ENCODE data around the gene PLXNB1. TPM values are rescaled to one million over a fixed set of nuclear protein-coding genes. Genes with fewer than 3 reads are reported as not detected.

Gene PLXNB1
- total RNA-seq, 1 experiment from 2014 or later, result 149 TPM

DNA sequence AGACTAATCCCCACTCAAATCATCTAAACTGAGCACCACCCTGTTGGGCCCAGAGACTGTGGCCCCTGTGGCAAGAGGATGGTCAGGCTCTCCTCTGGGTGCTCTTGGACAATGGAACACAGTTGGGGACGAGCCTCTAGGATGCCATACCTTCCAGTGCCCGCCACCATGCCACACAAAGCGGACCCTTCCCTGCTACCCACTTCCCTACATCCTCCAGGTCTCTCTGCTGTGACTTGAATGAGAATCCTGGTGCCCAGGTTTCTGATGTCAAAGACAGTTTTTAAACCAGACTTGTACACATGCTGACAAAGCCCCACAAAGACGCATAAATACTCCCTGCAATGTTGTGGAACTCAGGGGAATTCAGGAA, 5.3 kb upstream of the PLXNB1 start:
- TF ChIP-seq CTCF (IDR thresholded peaks at IDR 0.05; ENCODE audit: insufficient read depth in 1 of 2, low read depth in 1 of 2, low read length in 1 of 2, severe bottlenecking in 1 of 2, unreplicated experiment in 1 of 2), result no peak
- H3K27ac Mint-ChIP-seq (ENCODE audit: unreplicated experiment), result no peak overlapping the region
- no peaks in the 10 kb centered on the region for H3K27me3 Mint-ChIP-seq (ENCODE audit: insufficient read depth, unreplicated experiment)
- H3K9me3 Mint-ChIP-seq (ENCODE audit: unreplicated experiment), result no peaks in the 10 kb centered on the region
- peaks cover 4% of the 10 kb centered on the region; the same call in 1 of the 2 replicates for H3K36me3 ChIP-seq (ENCODE audit: control insufficient read depth, insufficient read depth, low read length)
- no peaks in the 10 kb centered on the region for H3K27me3 ChIP-seq (replicated peaks; ENCODE audit: control insufficient read depth, insufficient read depth, low read length)
- ChIA-PET POLR2A (interaction anchor here (0.6 to 1.9 kb wide), 4 partner anchors 11 to 180 kb away, joined by 6 to 22 read pairs (median 13); partner anchors contain the start of gene ATRIP), CTCF (interaction anchor here (0.6 to 6.2 kb wide), 27 partner anchors 11 to 243 kb away, joined by 3 to 405 read pairs (median 9); partner anchors contain the start of genes ATRIP, FBXW12, NME6 and PFKFB4)
- no peak for DNase-seq
- H3K4me1 ChIP-seq, result peaks cover 55% of the 10 kb centered on the region
- peaks cover 51% of the 10 kb centered on the region for H3K36me3 Mint-ChIP-seq (ENCODE audit: insufficient read depth, unreplicated experiment)
- H3K9me3 ChIP-seq, result no peaks in the 10 kb centered on the region
- no TSS peak for BruUV-seq (replicated peaks)
- no peak overlapping the region for H3K4me3 Mint-ChIP-seq (ENCODE audit: unreplicated experiment)
- no peak overlapping the region for H3K4me3 ChIP-seq (ENCODE audit: low read depth, low read length)
- intact Hi-C loops (cut with micrococcal nuclease; ENCODE audit: unreplicated experiment), result loop anchor here (5.0 kb wide), 1 partner anchor 248 kb away; the partner anchor contains the start of gene CDC25A
- peaks cover 39% of the 10 kb centered on the region for H3K4me1 Mint-ChIP-seq (ENCODE audit: low read depth, unreplicated experiment)

DNA sequence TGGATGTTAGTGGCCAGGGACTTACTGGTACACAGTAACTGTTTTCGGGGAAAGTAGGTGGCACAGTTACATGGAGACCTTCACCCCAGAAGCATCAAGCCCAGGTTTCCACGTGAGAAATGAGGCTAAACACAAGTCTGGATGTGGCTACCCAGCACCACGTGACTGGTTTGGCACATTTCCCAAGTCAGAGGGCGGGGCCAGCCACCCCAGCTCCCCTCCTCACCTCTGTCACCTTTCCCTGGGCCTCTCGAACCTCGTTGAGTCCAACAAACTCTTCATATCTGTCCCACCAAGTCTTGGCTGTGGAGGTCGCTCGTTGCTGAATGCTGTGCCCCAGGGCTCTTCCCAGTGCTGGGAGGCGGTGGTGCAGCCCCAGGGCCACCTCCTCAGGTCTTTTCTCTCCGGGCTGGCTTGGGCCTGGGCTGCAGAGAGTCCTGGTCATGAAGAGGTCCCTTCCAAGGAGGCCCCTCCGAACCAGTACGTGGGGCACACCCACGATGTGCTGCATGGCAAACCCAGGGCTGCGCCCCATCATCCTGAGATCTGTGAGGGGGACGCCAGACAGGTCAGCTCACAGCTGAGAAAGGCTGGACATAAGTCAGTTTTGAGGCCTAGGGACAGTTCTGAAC, 4.8 kb upstream of the PLXNB1 start:
- ChIA-PET POLR2A (interaction anchor here (0.5 to 2.3 kb wide), 4 partner anchors 9 to 555 kb away, joined by 3 to 20 read pairs (median 8); partner anchors contain the start of gene ATRIP), CTCF (interaction anchor here (0.6 to 6.2 kb wide), 6 partner anchors 12 to 240 kb away, joined by 3 to 405 read pairs (median 4); partner anchors contain the start of gene ATRIP)
- Histone ChIP-seq H3K4me3 (ENCODE audit: low read depth, low read length) (no peak overlapping the region), H3K36me3 (ENCODE audit: control insufficient read depth, insufficient read depth, low read length) (peaks cover 4% of the 10 kb centered on the region; the same call in 1 of the 2 replicates), H3K27me3 (replicated peaks; ENCODE audit: control insufficient read depth, insufficient read depth, low read length) (no peaks in the 10 kb centered on the region), H3K9me3 (no peaks in the 10 kb centered on the region), H3K4me1 (peaks cover 57% of the 10 kb centered on the region)
- no peak for TF ChIP-seq CTCF (IDR thresholded peaks at IDR 0.05; ENCODE audit: insufficient read depth in 1 of 2, low read depth in 1 of 2, low read length in 1 of 2, severe bottlenecking in 1 of 2, unreplicated experiment in 1 of 2)
- intact Hi-C loops (cut with micrococcal nuclease; ENCODE audit: unreplicated experiment), result loop anchor here (5.0 kb wide), 1 partner anchor 247 kb away; the partner anchor contains the start of gene CDC25A
- no peak overlapping the region for H3K27ac Mint-ChIP-seq (ENCODE audit: unreplicated experiment)
- peaks cover 39% of the 10 kb centered on the region for H3K4me1 Mint-ChIP-seq (ENCODE audit: low read depth, unreplicated experiment)
- H3K36me3 Mint-ChIP-seq (ENCODE audit: insufficient read depth, unreplicated experiment), result peaks cover 51% of the 10 kb centered on the region
- peak overlapping the region; percentile 78 for H3K4me3 Mint-ChIP-seq (ENCODE audit: unreplicated experiment)
- BruUV-seq (replicated peaks), result no TSS peak
- peak in 1 of 2 experiments; percentile 65 for DNase-seq
- no peaks in the 10 kb centered on the region for H3K9me3 Mint-ChIP-seq (ENCODE audit: unreplicated experiment)
- H3K27me3 Mint-ChIP-seq (ENCODE audit: insufficient read depth, unreplicated experiment), result no peaks in the 10 kb centered on the region

DNA sequence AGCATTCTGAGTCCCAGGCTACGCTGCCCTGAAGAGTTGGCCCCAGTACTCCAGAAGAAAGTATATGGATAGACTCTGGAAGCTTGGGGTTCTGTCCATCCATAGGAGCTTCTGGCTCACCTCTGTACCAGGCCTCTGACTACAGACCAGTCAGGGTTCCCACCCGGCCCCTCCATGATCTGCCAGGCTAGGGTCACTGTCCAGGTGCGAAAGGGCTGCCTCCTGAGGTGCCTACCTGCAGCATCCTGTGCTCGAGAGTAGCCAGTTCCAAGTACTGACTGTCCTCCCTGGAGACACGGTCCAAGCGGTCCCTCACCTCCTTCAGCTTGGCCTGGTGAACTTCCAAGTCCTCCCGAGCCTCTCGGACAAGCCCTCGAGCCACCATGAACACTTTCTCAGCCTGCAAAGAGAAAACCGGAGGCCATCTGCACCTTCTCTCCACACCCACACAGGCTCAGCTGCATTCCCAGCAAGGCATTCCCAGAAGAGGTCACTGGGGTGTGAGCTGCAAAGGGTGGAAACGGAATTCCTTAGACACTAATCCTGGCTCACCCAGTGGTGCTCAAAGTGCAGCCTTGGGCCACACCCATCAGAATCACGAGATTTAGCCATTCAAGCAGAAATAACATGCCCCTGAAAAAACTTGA, 3.7 kb upstream of the PLXNB1 start:
- H3K27me3 Mint-ChIP-seq (ENCODE audit: insufficient read depth, unreplicated experiment), result no peaks in the 10 kb centered on the region
- no peak for TF ChIP-seq CTCF (IDR thresholded peaks at IDR 0.05; ENCODE audit: insufficient read depth in 1 of 2, low read depth in 1 of 2, low read length in 1 of 2, severe bottlenecking in 1 of 2, unreplicated experiment in 1 of 2)
- H3K36me3 ChIP-seq (ENCODE audit: control insufficient read depth, insufficient read depth, low read length), result peaks cover 4% of the 10 kb centered on the region; the same call in 1 of the 2 replicates
- no peaks in the 10 kb centered on the region for H3K27me3 ChIP-seq (replicated peaks; ENCODE audit: control insufficient read depth, insufficient read depth, low read length)
- H3K9me3 Mint-ChIP-seq (ENCODE audit: unreplicated experiment), result no peaks in the 10 kb centered on the region
- H3K4me1 Mint-ChIP-seq (ENCODE audit: low read depth, unreplicated experiment), result peaks cover 34% of the 10 kb centered on the region
- intact Hi-C loops (cut with micrococcal nuclease; ENCODE audit: unreplicated experiment), result no loop called here
- peaks cover 57% of the 10 kb centered on the region for H3K4me1 ChIP-seq
- H3K4me3 Mint-ChIP-seq (ENCODE audit: unreplicated experiment), result peak overlapping the region; percentile 78
- ChIA-PET POLR2A (interaction anchor here (0.5 to 2.3 kb wide), 6 partner anchors 10 to 556 kb away, joined by 3 to 20 read pairs (median 6); partner anchors contain the start of gene ATRIP), CTCF (interaction anchor here (0.8 to 6.2 kb wide), 8 partner anchors 10 to 160 kb away, joined by 3 to 405 read pairs (median 4); partner anchors contain the start of genes ATRIP and PFKFB4)
- TSS peak; percentile 92 for BruUV-seq (replicated peaks)
- peak overlapping the region; percentile 57 for H3K4me3 ChIP-seq (ENCODE audit: low read depth, low read length)
- DNase-seq, result peak; percentile 88 to 93
- H3K27ac Mint-ChIP-seq (ENCODE audit: unreplicated experiment), result no peak overlapping the region
- peaks cover 51% of the 10 kb centered on the region for H3K36me3 Mint-ChIP-seq (ENCODE audit: insufficient read depth, unreplicated experiment)
- H3K9me3 ChIP-seq, result no peaks in the 10 kb centered on the region
